Endothelial cell of umbilical vein (primary cell): ENCODE results near the gene KCTD19. TPM values are rescaled to one million over a fixed set of nuclear protein-coding genes. Genes with fewer than 3 reads are reported as not detected.

ENCODE experiments used
- BruUV-seq: library from RNA; stranded (reverse); fragments of 400-500 nt; replicated peaks from 2 replicates; lab custom pipeline; 2021; lab: Mats Ljungman, UMichigan
- CTCF ChIA-PET: fragments of 300-600, 350-600 bp; sonication (Branson Sonifier 250); formaldehyde crosslinking; loops from one replicate; lab custom pipeline; 2021; ENCODE audit warnings: antibody characterized with exemption, inconsistent platforms; lab: Charles Lee
- POLR2A ChIA-PET: fragments of 300-600, 350-600 bp; sonication (Branson Sonifier 250); formaldehyde crosslinking; loops from one replicate; lab custom pipeline; 2021; ENCODE audit warnings: antibody characterized with exemption, inconsistent platforms; lab: Charles Lee
- DNase-seq: peaks from one replicate; pipeline ENCODE4 v3.0.0-alpha.2; 2011; ENCODE audit warnings: low read depth, low spot score
- FAIRE-seq: peaks from 2 replicates; lab custom pipeline; 2011; peaks lifted over from hg19 to GRCh38; lab: Jason Lieb, UNC
- H2AFZ ChIP-seq: 2 replicates; pipeline ENCODE4 v1.6.0; 2012; ENCODE audit warnings: low read depth, low read length, control low read depth, inconsistent platforms
- H3K27ac ChIP-seq: 2 replicates; pipeline ENCODE4 v1.5.1; 2011; ENCODE audit warnings: low read depth, mild to moderate bottlenecking, control low read depth, low read length, moderate library complexity; ENCODE audit not compliant: insufficient read depth
- H3K27me3 ChIP-seq, 2 experiments: 2 replicates each; pipeline versions ENCODE4 v1.6.0 to v1.6.1; 2011; ENCODE audit warnings: low read length in 2 of 2, mixed read lengths in 1 of 2; ENCODE audit not compliant: control insufficient read depth in 2 of 2, insufficient read depth in 2 of 2
- H3K36me3 ChIP-seq, 2 experiments: 2 replicates in 1 of 2; 3 replicates in 1 of 2; pipeline ENCODE4 v1.5.1; 2011; ENCODE audit warnings: low read length in 2 of 2, mild to moderate bottlenecking in 1 of 2, moderate library complexity in 1 of 2; ENCODE audit not compliant: control insufficient read depth in 2 of 2, insufficient read depth in 2 of 2; ENCODE audit errors: extremely low read depth in 1 of 2
- H3K4me1 ChIP-seq: 3 replicates; pipeline ENCODE4 v1.5.1; 2011; ENCODE audit warnings: mild to moderate bottlenecking, low read length; ENCODE audit not compliant: control insufficient read depth, insufficient read depth; ENCODE audit errors: extremely low read depth
- H3K4me2 ChIP-seq: 2 replicates; pipeline ENCODE4 v1.6.1; 2011; ENCODE audit warnings: low read length, control low read depth, mixed read lengths; ENCODE audit not compliant: insufficient read depth
- H3K4me3 ChIP-seq, 3 experiments: fragments of 200-600 bp in 1 of 3; sonication (generic), shearing (Covaris generic) in 1 of 3; replicated peaks in 1 of 3; 2 replicates each; pipeline ENCODE4 v1.5.1; 2011 to 2016; ENCODE audit warnings: control low read depth in 3 of 3, low read length in 3 of 3, mild to moderate bottlenecking in 2 of 3, inconsistent platforms in 1 of 3, low read depth in 1 of 3, moderate library complexity in 1 of 3; ENCODE audit not compliant: insufficient read depth in 1 of 3
- H3K79me2 ChIP-seq: 2 replicates; pipeline ENCODE4 v1.6.0; 2012; ENCODE audit warnings: low read length, inconsistent platforms; ENCODE audit not compliant: control insufficient read depth, insufficient read depth
- H3K9ac ChIP-seq: replicated peaks from 2 replicates; pipeline ENCODE3; 2011; ENCODE audit warnings: low read length, control low read depth; ENCODE audit not compliant: insufficient read depth; ENCODE audit errors: extremely low read depth
- H3K9me1 ChIP-seq: replicated peaks from 3 replicates; pipeline ENCODE4 v1.6.0; 2011; ENCODE audit warnings: mild to moderate bottlenecking, low read length; ENCODE audit not compliant: control insufficient read depth, insufficient read depth; ENCODE audit errors: extremely low read depth
- H3K9me3 ChIP-seq: replicated peaks from 2 replicates; pipeline ENCODE4 v1.5.1; 2012; ENCODE audit warnings: low read length, inconsistent platforms; ENCODE audit not compliant: control insufficient read depth, insufficient read depth
- H4K20me1 ChIP-seq: replicated peaks from 2 replicates; pipeline ENCODE3; 2011; ENCODE audit warnings: mild to moderate bottlenecking, low read length; ENCODE audit not compliant: control insufficient read depth, insufficient read depth; ENCODE audit errors: extremely low read depth
- CTCF ChIP-seq, 2 donors: IDR thresholded peaks; 1 replicate in 1 of 2; 2 replicates in 1 of 2; pipeline ENCODE4 v1.5.1; 2011; ENCODE audit warnings: low read length in 2 of 2, mild to moderate bottlenecking in 2 of 2, moderate library complexity in 2 of 2, control low read depth in 1 of 2, inconsistent platforms in 1 of 2, low read depth in 1 of 2; ENCODE audit not compliant: insufficient read depth in 1 of 2; ENCODE audit errors: extremely low read depth in 1 of 2
- EZH2 ChIP-seq: IDR thresholded peaks from 2 replicates; pipeline ENCODE4 v1.6.1; 2012; ENCODE audit warnings: borderline replicate concordance, low read depth, mild to moderate bottlenecking, moderate library complexity, low read length, inconsistent platforms; ENCODE audit not compliant: severe bottlenecking
- FOS ChIP-seq: IDR thresholded peaks from 2 replicates; pipeline ENCODE4 v1.6.1; 2011; ENCODE audit warnings: mild to moderate bottlenecking, low read length, moderate library complexity, borderline replicate concordance; ENCODE audit not compliant: insufficient read depth
- GATA2 ChIP-seq: IDR thresholded peaks from 2 replicates; pipeline ENCODE4 v1.7.0; 2011; ENCODE audit warnings: low read depth, mild to moderate bottlenecking, moderate library complexity, mixed read lengths, low read length; ENCODE audit not compliant: insufficient read length, insufficient read depth
- JUN ChIP-seq: IDR thresholded peaks from 2 replicates; pipeline ENCODE4 v1.6.1; 2011; ENCODE audit warnings: borderline replicate concordance, low read depth; ENCODE audit not compliant: insufficient read length, insufficient read depth
- MAX ChIP-seq: IDR thresholded peaks from 2 replicates; pipeline ENCODE4 v1.6.1; 2011; ENCODE audit not compliant: insufficient read depth, insufficient read length
- MYC ChIP-seq: IDR thresholded peaks from one replicate; pipeline ENCODE4 v1.6.1; 2011; ENCODE audit warnings: mild to moderate bottlenecking, low read depth, low read length
- POLR2A ChIP-seq: IDR thresholded peaks from 2 replicates; pipeline ENCODE4 v1.6.1; 2012; ENCODE audit warnings: low read depth, mild to moderate bottlenecking, control low read depth, low read length
- POLR2AphosphoS5 ChIP-seq: IDR thresholded peaks from 2 replicates; pipeline ENCODE4 v1.6.1; 2012; ENCODE audit warnings: low read depth, mild to moderate bottlenecking, control low read depth, low read length, moderate library complexity; ENCODE audit not compliant: insufficient read depth
- dilution Hi-C: fragments of 300-500 bp; cut with MboI; formaldehyde crosslinking; loops from one replicate; pipeline ENCODE4 v1.15.0; 2019; ENCODE audit warnings: low sequenced_read_pairs; ENCODE audit not compliant: extremely low pct_ligation_motif_present
- intact Hi-C: fragments of 100-400 bp; cut with micrococcal nuclease; formaldehyde crosslinking; loops from one replicate; pipeline ENCODE4 v1.10.0; 2022
- polyA plus RNA-seq, 4 experiments: library from polyadenylated mRNA; depleted of rRNA in 3 of 4; stranded (reverse) in 3 of 4; unstranded in 1 of 4; fragments of >200 nt; gene quantifications; 2 replicates each; pipeline versions ENCODE4 v1.2.1 to v1.2.3, GENCODE V29; 2011 to 2012; ENCODE audit warnings: missing spikeins in 1 of 4
- total RNA-seq: library from RNA; stranded (reverse); gene quantifications from 2 replicates; pipeline ENCODE4 v1.2.3, GENCODE V29; 2021

The KCTD19 gene
- total and polyA plus RNA-seq, 2 donors (not counting 3 experiments of a cell fraction or from before 2014, with no cell fraction given), result 0.21 to 0.44 TPM

- dilution Hi-C loops (no loop called here), intact Hi-C loops (no loop called here)
- no peaks in the 10 kb centered on the region for H3K36me3 ChIP-seq
- no peaks in the 10 kb centered on the region for H3K79me2 ChIP-seq
- no peak overlapping the region for H3K9ac ChIP-seq
- no peak overlapping the region for H2AFZ ChIP-seq
- DNase-seq (no peak), FAIRE-seq (no peak)
- H3K4me3 ChIP-seq, result no peak overlapping the region
- ChIA-PET POLR2A (no interaction called here), CTCF (interaction anchor here (0.9 to 1.1 kb wide), 3 partner anchors 55 to 175 kb away, joined by 3 to 4 read pairs (median 3); no protein-coding TSS in a partner anchor)
- TF ChIP-seq MYC (no peak), POLR2A (no peak), CTCF (IDR thresholded peaks at IDR 0.05; ENCODE audit: extremely low read depth in 1 of 2, insufficient read depth in 1 of 2, low read depth in 1 of 2, low read length in 2 of 2) (no peak), POLR2AphosphoS5 (no peak), JUN (no peak), GATA2 (no peak), MAX (no peak), FOS (no peak), EZH2 (no peak)
- no peaks in the 10 kb centered on the region for H4K20me1 ChIP-seq
- no peaks in the 10 kb centered on the region for H3K9me3 ChIP-seq
- H3K9me1 ChIP-seq, result no peaks in the 10 kb centered on the region
- H3K27ac ChIP-seq, result no peak overlapping the region
- H3K4me1 ChIP-seq, result peaks cover 10% of the 10 kb centered on the region
- peaks cover 0 to 3% of the 10 kb centered on the region in 2 experiments for H3K27me3 ChIP-seq
- no TSS peak for BruUV-seq
- H3K4me2 ChIP-seq, result no peak overlapping the region
Observed at GRCh38 chr16:67252609-67253497, 73.7 kb downstream of the KCTD19 start.
